ENCODE data around the gene RGS3.
"Not testable (repeated sequence)": the region's sequence is repeated elsewhere in the genome, so short reads cannot be mapped to it uniquely, and the experiment has no call there.

Gene RGS3

DNA sequence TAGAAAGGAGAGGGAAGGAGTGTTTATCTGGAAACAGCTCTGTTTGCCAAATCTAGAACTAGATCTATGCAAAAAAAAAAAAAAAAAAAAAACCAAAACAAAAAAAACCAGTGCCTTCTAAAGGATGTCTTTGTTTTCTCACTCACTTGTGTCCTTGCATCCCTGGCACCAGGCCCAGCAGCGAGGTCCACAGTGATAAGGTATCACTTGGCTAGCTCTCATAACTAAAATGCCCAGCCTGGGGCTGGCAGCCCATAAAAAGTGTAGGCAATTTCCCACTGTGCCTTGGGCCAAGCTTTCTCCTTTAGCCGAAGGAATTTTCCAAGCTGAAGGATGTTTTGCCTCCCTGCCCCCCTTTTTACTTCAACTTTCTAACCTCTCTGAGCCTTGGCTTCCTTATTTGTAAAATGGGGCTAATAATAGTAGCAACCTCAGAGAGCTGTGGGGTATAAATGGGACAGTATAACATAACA is 20.8 kb downstream of the RGS3 start:
- Mint-ChIP-seq H3K9me3 (no peaks in the 10 kb centered on the region), H3K4me1 (no peaks in the 10 kb centered on the region), H3K36me3 (ENCODE audit: low read depth) (peaks cover 5% of the 10 kb centered on the region), H3K4me3 (no peak overlapping the region), H3K27me3 (ENCODE audit: low read depth, poor library complexity) (peaks cover 4% of the 10 kb centered on the region), H3K27ac (no peak overlapping the region)
- TF ChIP-seq, protein P1, sequence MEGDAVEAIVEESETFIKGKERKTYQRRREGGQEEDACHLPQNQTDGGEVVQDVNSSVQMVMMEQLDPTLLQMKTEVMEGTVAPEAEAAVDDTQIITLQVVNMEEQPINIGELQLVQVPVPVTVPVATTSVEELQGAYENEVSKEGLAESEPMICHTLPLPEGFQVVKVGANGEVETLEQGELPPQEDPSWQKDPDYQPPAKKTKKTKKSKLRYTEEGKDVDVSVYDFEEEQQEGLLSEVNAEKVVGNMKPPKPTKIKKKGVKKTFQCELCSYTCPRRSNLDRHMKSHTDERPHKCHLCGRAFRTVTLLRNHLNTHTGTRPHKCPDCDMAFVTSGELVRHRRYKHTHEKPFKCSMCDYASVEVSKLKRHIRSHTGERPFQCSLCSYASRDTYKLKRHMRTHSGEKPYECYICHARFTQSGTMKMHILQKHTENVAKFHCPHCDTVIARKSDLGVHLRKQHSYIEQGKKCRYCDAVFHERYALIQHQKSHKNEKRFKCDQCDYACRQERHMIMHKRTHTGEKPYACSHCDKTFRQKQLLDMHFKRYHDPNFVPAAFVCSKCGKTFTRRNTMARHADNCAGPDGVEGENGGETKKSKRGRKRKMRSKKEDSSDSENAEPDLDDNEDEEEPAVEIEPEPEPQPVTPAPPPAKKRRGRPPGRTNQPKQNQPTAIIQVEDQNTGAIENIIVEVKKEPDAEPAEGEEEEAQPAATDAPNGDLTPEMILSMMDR (IDR thresholded peaks at IDR 0.05): no peak
- DNase-seq: no peak

DNA sequence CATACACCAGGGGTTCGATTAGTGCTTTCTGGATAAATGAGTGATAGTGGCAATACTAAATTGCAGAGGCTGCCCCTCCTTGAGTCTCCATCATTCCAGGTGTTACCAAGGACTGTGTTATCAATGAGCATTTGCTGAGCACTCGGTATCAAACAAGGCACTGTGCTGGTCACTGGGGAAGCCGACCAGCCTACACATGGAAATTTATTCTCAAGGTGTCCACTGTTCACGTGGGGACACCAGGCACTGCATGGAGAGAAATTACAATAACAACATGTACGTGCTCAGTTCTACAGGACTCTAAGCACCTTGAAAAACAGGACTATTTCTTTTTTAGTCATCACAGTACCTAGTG is 22.2 kb downstream of the RGS3 start:
- Mint-ChIP-seq H3K4me3 (no peak overlapping the region), H3K36me3 (ENCODE audit: low read depth) (peaks cover 5% of the 10 kb centered on the region), H3K4me1 (no peaks in the 10 kb centered on the region), H3K9me3 (no peaks in the 10 kb centered on the region), H3K27ac (no peak overlapping the region), H3K27me3 (ENCODE audit: low read depth, poor library complexity) (peaks cover 4% of the 10 kb centered on the region)
- TF ChIP-seq, protein P1 (IDR thresholded peaks at IDR 0.05): no peak
- DNase-seq: no peak

DNA sequence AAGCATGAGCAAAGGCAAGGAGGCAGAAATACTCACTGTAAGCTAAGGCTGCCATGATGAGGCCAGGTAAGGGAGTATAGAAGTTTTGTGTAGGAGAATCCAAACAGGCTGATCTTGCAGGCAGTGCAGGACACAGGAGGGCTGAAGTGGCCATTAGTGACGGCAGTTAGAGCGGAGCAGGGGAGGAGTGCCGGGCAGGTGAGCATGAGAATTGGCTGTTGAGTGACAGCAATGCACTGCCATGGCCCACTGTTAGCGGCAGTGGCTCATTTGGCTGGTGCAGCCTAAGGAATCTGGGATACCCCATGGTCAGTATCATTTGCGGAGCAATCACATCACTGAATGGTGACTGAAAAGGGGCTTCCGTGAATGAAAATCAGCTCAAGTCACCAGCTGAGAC is 22.8 kb downstream of the RGS3 start:
- Mint-ChIP-seq H3K4me3 (no peak overlapping the region), H3K27ac (no peak overlapping the region), H3K4me1 (peaks cover 2% of the 10 kb centered on the region), H3K9me3 (no peaks in the 10 kb centered on the region), H3K36me3 (ENCODE audit: low read depth) (peaks cover 5% of the 10 kb centered on the region), H3K27me3 (ENCODE audit: low read depth, poor library complexity) (no peaks in the 10 kb centered on the region)
- DNase-seq: no peak
- TF ChIP-seq, protein P1 (IDR thresholded peaks at IDR 0.05): no peak

DNA sequence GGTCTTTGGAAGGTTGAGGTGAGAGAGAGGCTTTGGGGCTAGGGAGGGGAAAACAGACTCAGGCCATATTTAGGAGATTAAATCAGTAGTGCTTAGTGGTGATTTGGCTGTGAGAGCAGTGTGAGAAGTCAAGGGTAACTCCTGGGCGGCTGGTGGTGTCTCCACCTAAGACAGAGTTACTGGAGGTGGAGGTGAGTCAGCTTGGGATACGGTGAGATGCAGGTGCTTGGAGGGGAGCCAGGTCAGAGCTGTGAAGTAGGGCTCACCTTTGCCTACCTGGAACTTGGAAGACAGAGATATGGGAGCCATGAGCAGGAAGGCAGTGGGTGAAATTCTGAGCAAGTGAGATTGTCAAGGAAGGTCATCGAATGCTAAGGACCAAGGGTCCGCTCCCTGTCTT is 24.5 kb downstream of the RGS3 start:
- H3K4me3 Mint-ChIP-seq: no peak overlapping the region
- no peak for DNase-seq
- peak overlapping the region; percentile 9 for H3K27ac Mint-ChIP-seq
- TF ChIP-seq, protein P1 (IDR thresholded peaks at IDR 0.05): no peak
- H3K4me1 Mint-ChIP-seq: peaks cover 19% of the 10 kb centered on the region
- peaks cover 5% of the 10 kb centered on the region for H3K36me3 Mint-ChIP-seq (ENCODE audit: low read depth)
- no peaks in the 10 kb centered on the region for H3K27me3 Mint-ChIP-seq (ENCODE audit: low read depth, poor library complexity)
- no peaks in the 10 kb centered on the region for H3K9me3 Mint-ChIP-seq

DNA sequence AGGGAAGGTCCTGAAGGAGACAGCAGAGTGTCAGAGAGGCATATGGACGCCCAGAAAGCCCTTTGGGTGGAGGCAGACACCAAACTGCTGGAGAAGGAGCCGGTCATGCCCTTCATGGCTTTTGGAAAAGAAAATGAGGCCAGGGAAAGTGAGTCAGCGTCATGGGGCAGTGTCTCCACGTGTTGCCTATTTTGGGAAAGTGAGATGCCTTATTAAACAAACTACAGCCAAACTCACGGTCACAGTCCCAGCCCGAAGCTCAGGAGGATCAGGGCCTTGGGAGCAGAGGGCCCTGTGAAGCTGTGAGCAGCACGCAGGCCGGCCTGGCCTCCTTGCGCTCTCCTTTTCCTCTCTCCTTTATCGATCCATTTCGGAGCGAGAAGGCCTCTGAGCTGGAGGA is 25.0 kb downstream of the RGS3 start:
- Mint-ChIP-seq H3K27me3 (ENCODE audit: low read depth, poor library complexity) (no peaks in the 10 kb centered on the region), H3K27ac (no peak overlapping the region), H3K4me3 (no peak overlapping the region), H3K36me3 (ENCODE audit: low read depth) (peaks cover 5% of the 10 kb centered on the region), H3K9me3 (no peaks in the 10 kb centered on the region), H3K4me1 (peaks cover 23% of the 10 kb centered on the region)
- TF ChIP-seq, protein P1 (IDR thresholded peaks at IDR 0.05): no peak
- no peak for DNase-seq

DNA sequence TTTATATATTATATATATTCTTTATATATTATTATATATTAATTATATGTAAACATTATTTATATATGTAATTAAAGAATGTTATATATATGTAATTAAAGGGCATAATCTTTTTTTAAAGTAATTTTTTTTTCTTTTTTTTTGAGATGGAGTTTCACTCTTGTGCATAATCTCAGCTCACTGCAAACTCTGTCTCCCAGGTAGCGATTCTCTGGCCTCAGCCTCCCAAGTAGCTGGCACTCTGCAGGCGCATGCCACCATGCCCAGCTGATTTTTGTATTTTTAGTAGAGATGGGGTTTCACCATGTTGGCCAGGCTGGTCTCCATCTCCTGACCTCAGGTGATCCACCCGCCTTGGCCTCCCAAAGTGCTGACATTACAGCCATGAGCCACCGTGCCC is 27.6 kb downstream of the RGS3 start:
- not testable (repeated sequence) for DNase-seq; H3K36me3 Mint-ChIP-seq (ENCODE audit: low read depth); H3K27me3 Mint-ChIP-seq (ENCODE audit: low read depth, poor library complexity); H3K4me3 Mint-ChIP-seq; H3K9me3 Mint-ChIP-seq; H3K27ac Mint-ChIP-seq
- peaks cover 28% of the 10 kb centered on the region for H3K4me1 Mint-ChIP-seq
